HG03521 (cell line): ENCODE results near the gene KRTAP1-5.
"Not testable (repeated sequence)": the region's sequence is repeated elsewhere in the genome, so short reads cannot be mapped to it uniquely, and the experiment has no call there.

Experiments used
- ATAC-seq: cut with Tn5 transposase; IDR thresholded peaks from one replicate; pipeline ENCODE4 v1.9.1; 2021; ENCODE audit warnings: mild to moderate bottlenecking, moderate library complexity; ENCODE audit not compliant: unreplicated experiment

KRTAP1-5 gene

DNA sequence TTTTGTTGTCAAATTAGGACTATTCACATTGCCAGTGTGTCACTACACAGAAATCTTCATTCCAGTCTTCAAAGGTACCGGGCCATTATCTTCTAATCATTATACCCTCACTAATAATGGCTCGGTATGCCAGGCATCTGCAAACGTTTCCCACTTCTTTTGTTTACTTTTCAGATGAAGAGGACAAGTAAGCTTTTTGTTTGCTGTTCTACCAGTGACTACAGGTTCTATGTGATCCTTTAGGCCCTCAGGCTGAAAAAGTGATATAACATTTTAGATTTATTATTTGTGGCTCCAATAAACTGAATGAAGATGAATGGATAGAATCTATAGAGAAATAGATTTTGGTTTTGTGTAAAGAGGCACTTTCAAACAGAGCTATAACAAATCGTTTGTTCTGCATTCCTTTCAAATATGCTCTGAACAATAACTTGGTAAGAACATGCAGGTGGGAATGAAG is 17.7 kb downstream of the KRTAP1-5 start:
- no peak for ATAC-seq

DNA sequence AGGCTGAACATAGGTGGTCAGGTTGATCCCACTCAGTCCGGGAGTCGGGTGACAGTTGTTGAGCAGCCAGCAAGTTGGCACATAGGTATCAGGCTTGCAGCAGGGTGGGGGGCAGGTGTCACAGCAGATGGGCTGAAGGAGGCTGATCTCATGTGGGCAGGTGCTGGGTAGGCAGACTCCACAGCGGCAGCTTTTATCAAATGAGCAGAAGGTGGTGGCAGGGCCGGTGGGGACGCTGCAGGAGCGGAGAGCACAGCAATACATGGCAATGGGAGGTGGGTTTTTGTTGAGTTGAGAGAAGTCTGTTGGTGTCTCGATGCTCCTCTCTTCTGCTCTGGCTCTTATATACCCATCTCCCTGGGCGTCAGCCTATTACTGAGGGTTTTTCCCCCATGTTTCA is 18.2 kb downstream of the KRTAP1-5 start, which contains the start of gene KRTAP3-1:
Gene KRTAP3-1, minus strand, starts transcription at position 318 of the 400 bp plus-strand sequence. Its CDS starts 54 bp downstream, at position 264.
- no peak for ATAC-seq

DNA sequence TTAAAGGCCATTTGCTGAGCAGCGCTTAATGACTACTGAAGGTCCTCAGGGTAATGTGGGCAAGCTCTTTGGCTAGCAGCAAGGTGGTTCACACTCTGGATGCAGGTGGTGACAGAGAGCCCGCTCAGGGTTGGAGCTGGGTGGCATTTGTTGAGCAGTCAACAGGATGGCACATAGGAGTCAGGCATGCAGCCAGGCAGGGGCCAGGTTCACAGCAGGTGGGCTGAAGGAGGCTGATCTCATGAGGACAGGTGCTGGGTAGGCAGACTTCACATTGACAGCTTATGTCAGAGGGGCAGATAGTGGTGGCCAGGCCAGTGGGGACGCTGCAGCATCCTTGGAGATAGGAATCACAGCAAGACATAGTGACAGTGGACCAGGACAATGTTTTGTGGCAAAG is 22.6 kb downstream of the KRTAP1-5 start:
- ATAC-seq: no peak

DNA sequence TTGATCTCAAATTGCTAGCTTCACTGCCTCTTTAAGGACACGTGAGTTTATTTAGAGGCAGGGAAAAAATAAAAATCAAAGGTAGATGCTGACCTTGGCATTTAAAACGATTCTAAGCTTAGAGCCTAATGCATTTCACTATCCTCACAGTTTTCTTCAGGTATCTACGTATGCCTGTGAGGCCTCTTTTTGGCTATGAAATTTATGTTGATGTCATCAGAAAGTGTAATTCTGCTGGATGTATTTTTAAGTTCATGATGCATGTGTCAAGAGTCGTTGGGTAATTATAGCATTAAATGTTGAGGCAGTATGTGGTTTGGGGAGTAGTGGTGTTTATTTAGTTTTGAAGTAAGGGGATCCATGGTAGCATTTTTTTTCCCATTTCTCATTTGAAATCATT is 23.1 kb downstream of the KRTAP1-5 start:
- no peak for ATAC-seq

DNA sequence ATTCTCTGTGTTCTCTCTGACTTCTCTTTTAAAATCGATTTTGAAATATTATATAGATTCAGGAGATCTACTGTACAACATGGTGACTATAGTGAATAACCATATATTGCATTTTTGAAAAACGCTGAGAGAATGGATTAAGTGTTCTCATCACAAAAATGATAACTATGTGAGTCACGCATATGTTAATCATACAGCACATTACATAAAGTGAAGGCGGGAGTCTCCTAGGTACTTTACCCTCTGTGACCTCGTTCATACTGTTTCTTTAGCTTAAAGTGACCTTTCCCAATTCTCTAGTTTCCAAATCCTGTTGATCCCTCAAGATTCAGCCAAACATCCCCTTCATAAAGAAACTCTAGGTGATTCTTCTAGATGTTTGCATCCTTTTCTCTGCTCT is 24.2 kb downstream of the KRTAP1-5 start:
- ATAC-seq: no peak

DNA sequence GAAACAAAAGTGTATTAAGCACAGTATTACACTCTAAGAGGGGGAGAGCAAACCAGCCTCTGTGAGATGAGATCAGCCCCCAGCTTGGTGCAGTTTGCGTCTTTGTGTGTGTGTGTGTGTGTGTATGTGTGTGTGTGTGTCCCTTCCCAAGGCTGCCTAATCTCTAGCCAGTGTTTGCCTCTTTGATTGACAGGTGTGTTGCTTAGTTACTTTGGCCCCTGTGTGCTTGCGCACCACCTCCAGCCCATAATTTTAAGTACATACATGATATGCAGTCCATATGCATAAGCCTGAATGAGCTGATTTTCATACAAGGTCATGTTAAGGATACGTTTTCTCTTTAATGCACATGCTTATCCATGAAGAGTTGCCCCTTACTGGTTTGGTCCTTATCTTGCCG is 25.2 kb downstream of the KRTAP1-5 start:
- ATAC-seq: no peak

DNA sequence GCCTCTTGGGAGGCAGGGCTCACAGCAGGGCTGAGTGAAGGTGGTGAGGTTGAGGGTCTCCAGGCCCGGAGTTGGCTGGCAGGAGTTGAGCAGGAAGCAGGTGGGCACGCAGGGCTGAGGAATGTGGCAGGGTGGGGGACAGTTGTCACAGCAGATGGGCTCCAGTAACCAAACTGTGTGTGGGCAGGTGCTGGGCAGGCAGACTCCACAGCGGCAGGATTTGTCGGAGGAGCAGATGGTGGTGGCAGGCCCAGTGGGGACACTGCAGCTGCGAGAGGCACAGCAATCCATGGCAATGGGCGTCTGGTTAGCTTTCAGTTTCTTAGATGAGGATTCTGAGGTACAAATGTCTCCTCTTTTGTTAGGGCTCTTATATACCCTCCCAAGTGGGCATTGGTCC is 27.4 kb downstream of the KRTAP1-5 start, which contains the start of gene KRTAP3-2:
Gene KRTAP3-2, minus strand, starts transcription at position 344 of the 400 bp plus-strand sequence. Its CDS starts 53 bp downstream, at position 291.
- not testable (repeated sequence) for ATAC-seq

DNA sequence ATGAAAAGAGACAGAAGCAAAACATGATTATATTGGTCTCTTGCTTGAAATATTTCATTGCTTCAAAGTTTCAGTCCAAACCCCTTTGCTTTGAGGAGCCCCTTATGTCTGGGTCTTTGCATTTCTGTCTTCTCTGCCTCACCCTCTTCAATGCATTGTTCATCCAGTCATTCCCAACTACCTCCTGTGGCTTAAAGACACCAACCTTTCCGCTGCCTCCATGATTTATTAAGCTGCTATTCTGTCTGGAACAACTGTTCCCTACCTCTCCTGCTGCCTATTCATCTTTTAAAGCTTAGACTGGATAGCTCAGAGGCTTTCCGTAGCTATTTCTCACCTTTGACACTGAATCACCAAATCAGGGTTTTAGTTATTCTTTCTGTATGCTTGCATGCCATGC is 29.6 kb downstream of the KRTAP1-5 start:
- ATAC-seq: no peak

DNA sequence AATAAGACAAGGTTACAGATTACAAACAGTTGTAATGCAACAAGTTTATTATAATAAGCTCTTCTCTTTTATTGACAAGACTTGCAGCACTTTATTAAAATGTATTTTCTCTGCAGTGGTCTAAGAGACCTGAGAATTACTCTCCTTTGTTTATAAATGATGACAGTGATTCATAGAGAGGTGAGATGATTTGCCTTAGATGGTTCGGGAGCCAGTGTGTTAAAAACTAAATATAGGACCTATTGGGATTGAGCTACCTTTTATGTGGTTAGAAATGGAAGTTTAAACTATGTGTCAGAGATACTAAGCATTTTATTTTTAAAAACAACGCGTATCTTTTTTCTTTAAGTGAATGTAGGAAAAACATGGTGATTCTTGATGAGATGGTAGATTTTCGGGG is 30.2 kb downstream of the KRTAP1-5 start:
- ATAC-seq: no peak

DNA sequence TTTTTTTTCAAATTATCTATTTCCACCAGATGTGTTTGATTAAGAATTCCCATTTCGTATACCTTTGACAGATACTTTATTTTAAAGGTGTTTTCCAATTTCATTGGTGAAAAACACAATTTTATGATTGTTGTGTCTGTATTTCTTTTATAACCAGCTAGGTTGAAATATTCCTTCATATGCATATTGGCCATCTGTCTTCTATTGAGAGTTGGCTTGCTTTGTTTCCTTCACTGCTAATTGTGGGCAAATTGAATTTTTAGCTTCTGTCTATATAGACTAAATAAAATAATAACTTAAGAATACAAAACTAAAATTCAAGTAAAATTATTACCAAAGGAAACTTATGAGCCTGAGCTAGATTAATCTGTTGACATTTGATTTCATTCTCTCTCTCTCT is 31.9 kb downstream of the KRTAP1-5 start:
- ATAC-seq: no peak

DNA sequence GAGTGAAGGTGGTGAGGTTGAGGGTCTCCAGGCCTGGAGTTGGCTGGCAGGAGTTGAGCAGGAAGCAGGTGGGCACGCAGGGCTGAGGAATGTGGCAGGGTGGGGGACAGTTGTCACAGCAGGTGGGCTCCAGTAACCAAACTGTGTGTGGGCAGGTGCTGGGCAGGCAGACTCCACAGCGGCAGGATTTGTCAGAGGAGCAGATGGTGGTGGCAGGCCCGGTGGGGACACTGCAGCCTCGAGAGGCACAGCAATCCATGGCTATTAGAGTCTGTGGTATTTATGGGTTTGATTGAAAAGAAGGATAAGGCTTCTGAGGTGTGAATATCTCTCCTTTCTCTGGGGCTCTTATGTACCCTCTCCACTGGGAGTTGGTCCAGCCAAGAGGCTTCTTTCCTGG is 33.2 kb downstream of the KRTAP1-5 start, which contains the start of gene KRTAP3-3:
Gene KRTAP3-3, minus strand, starts transcription at position 326 of the 400 bp plus-strand sequence. Its CDS starts 67 bp downstream, at position 259.
- ATAC-seq: no peak

DNA sequence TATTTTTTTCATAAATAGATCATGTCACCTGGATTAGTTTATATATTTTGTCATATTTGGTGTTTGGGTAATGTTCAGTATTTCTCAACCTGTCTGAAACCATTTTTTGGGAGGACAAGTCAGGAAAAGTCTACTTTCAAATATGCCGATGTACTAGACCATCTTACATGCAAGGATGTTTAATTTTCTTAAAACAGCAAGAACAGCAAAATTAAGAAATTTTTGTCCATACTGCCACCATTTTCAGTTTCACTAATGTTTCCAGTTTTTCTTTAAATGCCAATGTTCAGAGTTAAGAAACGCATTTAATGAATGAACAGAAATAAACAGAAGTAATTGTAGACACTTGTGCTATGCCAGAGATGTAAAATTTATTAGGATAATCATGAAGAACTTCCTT is 33.9 kb downstream of the KRTAP1-5 start:
- no peak for ATAC-seq

DNA sequence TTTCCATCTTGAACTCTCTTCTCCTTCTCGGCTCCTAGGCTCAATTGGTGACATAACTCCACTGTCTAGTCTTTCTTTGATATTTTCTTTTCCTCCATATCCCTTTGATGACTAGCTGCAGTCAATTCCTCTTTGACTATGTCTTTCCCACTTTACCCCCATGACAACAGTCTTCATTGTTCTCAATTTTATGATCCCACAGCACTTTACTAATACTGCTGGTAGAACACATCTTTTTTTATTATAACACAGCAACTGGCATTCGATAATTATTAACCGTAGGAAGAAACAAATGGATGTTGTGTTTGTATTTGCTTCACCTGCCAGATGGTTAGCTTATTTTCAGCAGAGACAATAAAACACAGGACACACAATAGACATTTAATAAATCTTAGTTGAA is 34.3 kb downstream of the KRTAP1-5 start:
- no peak for ATAC-seq

DNA sequence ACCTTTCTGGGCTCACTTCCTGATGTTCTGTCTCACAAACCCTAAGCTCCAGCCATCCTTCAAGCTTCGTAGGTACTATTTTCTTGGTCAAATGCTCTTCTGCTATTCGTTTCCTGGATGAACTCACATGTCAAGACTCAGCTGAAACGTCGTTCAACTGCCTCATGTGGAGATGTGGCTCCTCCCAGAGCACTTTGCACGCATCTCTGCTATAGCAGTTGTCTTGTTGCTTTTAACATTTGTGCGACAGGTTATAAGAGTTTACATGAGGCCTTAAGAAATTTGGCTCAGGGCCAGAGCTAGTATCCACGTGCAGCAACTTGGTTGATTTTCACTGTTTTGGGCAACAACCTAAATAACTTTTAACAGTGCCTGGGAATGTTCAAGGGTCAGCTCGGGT is 40.1 kb downstream of the KRTAP1-5 start:
- no peak for ATAC-seq

DNA sequence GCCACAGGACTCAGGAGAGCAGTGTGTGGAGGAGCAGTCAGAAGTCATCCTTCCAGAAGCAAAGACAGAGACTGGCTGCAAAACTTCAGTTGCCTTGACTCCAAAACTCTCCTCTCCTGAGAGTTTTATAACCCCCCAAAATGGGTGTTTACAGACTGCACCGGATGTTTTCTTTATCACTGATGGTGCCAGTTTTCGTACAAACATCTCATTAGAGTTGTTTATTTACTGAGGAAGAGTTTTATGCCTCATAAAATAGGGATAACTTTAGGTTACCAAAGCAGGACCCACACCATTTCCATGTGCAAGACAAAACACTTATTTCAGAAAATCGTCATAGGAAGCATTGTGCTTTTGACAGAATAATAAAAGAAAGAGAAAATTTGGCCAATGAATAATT is 42.8 kb downstream of the KRTAP1-5 start, which contains the start of gene KRT40:
Gene KRT40, minus strand, starts transcription at position 101 of the 400 bp plus-strand sequence. Its CDS starts 53 bp downstream, at position 48.
- ATAC-seq: no peak

DNA sequence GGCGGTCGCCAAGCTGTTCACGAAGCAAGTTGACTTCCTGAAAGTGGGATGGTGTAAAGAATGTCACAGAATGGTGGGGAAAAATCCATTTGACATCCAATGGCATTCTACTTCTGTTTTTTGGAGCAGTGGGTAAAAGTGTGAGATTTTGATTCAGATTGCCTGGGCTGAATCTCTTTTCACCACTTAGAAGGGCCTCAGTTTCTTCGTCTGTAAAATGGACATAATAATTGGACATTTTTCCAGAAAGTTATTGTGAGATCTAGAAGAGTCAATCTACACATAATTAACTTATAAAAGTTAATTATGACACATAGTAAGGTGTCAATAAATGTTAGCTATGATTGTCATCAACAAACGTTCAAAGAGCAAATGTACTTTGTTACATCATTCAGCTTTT is 45.9 kb downstream of the KRTAP1-5 start:
- ATAC-seq: no peak

DNA sequence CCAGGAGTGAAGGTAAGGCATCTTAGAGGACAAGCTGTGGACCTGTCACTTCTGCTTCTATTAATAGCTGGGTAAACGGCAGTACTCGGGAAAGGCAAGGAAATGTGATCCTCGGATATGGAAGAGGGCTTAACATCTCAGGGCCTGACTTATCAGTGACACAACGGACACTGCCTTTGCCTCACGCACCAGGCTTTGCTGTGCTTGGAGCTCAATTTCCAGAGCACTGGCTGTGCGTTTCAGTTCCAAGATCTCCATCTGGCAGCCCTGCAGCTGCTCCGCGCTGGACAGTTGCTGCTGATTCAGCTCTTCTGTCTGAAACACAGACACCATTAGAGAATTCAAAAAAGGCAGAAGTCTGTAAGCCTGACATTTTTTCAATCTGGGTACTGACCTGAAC is 46.4 kb downstream of the KRTAP1-5 start:
- no peak for ATAC-seq

DNA sequence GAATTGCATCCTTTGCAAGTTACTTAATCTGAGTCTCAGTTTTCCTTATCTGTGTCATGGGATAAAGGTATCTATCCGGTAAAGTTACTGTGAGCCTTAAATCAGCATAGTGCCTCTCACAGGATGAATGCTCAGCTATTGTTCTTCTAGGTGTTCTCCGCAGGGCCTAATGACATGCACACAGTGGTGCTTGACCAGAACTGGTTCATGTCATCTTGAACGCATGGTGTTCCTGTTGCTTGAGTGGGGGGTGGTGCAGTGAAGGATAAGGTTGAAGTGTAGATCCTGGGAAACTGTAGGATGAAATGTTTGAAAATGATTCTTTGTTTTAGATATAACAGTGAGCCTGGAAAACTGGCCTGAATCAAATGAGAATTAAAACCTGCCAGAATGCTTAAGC is 46.9 kb downstream of the KRTAP1-5 start:
- ATAC-seq: no peak

DNA sequence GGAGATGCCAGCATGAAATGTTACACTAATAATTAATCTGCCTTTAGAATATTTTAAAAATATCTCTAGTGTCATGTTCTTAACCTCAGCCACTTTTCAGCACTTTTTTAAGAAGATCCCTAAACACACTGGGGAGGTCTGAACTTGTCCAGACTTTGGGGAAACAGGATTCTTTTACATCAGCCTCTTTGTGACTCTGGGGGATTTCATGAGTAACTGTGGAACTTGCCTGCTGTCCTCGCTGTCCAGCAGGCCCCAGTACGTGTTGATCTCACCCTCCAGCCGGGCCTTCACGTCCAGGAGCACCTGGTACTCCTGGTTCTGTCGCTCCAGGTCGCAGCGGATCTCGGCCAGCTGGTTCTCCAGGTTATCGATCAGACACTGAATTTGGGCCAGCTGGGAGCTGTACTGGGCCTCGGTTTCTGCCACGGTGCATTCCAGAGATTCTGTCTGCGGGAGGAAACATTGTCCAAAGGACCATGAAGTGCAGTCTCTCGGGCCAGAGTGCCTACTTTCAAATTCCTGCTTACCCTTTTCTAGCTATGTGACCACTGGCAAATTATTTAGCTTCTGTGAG is 48.3 kb downstream of the KRTAP1-5 start:
- no peak for ATAC-seq
